Activated T-cell treated with anti-CD3 and anti-CD28 coated beads, Interleukin-2, amount 50 U/mL, for 72 hours (primary cell): ENCODE measurements around the gene FBXL13. TPM values are rescaled to one million over a fixed set of nuclear protein-coding genes. Genes with fewer than 3 reads are reported as not detected.

Experiments
- ATAC-seq, 2 donors: fragments of 150-1000 bp; cut with Tn5 transposase; replicated peaks in 1 of 2; 2 replicates each; pipeline ENCODE4 v1.10.0; 2021; ENCODE audit warnings: moderate library complexity in 2 of 2, mild to moderate bottlenecking in 1 of 2
- DNase-seq, 2 donors: peaks; one replicate each; pipeline ENCODE4 v3.0.0; 2021 to 2022; ENCODE audit warnings: mixed read lengths in 1 of 2
- H3K27ac Mint-ChIP-seq: one replicate; pipeline ENCODE4 v1.8.0; 2022; ENCODE audit warnings: mild to moderate bottlenecking, moderate library complexity, mixed read lengths
- H3K27me3 Mint-ChIP-seq: one replicate; pipeline ENCODE4 v1.8.0; 2022; ENCODE audit warnings: low read depth, mixed read lengths
- H3K36me3 Mint-ChIP-seq, 2 donors: one replicate each; pipeline ENCODE4 v1.8.0; 2022; ENCODE audit warnings: mixed read lengths in 2 of 2, mild to moderate bottlenecking in 1 of 2; ENCODE audit not compliant: insufficient read depth in 2 of 2
- H3K4me1 Mint-ChIP-seq: one replicate; pipeline ENCODE4 v1.8.0; 2022; ENCODE audit warnings: low read depth, mixed read lengths
- H3K4me3 Mint-ChIP-seq, 2 donors: one replicate each; pipeline ENCODE4 v1.8.0; 2022; ENCODE audit warnings: mild to moderate bottlenecking in 2 of 2, mixed read lengths in 2 of 2, moderate library complexity in 2 of 2
- H3K9me3 Mint-ChIP-seq, 2 donors: one replicate each; pipeline ENCODE4 v1.8.0; 2022; ENCODE audit warnings: mixed read lengths in 2 of 2
- total RNA-seq, 2 donors: library from RNA; stranded (reverse); gene quantifications; one replicate each; pipeline ENCODE4 v1.2.3, GENCODE V29; 2022

Gene FBXL13
- total RNA-seq, 2 donors from 2014 or later: 1.0 to 1.1 TPM

GRCh38 chr7:102933763-102934162 lies 140.8 kb downstream of the FBXL13 start:
- Mint-ChIP-seq H3K27me3 (no peaks in the 10 kb centered on the region), H3K9me3 (no peaks in the 10 kb centered on the region), H3K4me3 (no peak overlapping the region), H3K36me3 (no peaks in the 10 kb centered on the region), H3K27ac (no peak overlapping the region), H3K4me1 (no peaks in the 10 kb centered on the region)
- ATAC-seq (no peak), DNase-seq (no peak)

GRCh38 chr7:102931757-102932156 lies 142.8 kb downstream of the FBXL13 start:
- Mint-ChIP-seq H3K36me3 (no peaks in the 10 kb centered on the region), H3K4me1 (no peaks in the 10 kb centered on the region), H3K9me3 (no peaks in the 10 kb centered on the region), H3K27ac (no peak overlapping the region), H3K4me3 (no peak overlapping the region), H3K27me3 (no peaks in the 10 kb centered on the region)
- ATAC-seq (no peak), DNase-seq (no peak)

- no peak for DNase-seq
- Mint-ChIP-seq H3K36me3 (no peaks in the 10 kb centered on the region), H3K27ac (no peak overlapping the region), H3K9me3 (no peaks in the 10 kb centered on the region), H3K4me1 (no peaks in the 10 kb centered on the region), H3K4me3 (no peak overlapping the region), H3K27me3 (no peaks in the 10 kb centered on the region)
- ATAC-seq: no peak
Observed at GRCh38 chr7:102927312-102927933, 147.2 kb downstream of the FBXL13 start.

- Mint-ChIP-seq H3K4me3 (no peak overlapping the region), H3K27me3 (no peaks in the 10 kb centered on the region), H3K9me3 (no peaks in the 10 kb centered on the region), H3K4me1 (no peaks in the 10 kb centered on the region), H3K27ac (no peak overlapping the region), H3K36me3 (no peaks in the 10 kb centered on the region)
- ATAC-seq (no peak), DNase-seq (no peak)
Observed at GRCh38 chr7:102926783-102927140, 147.8 kb downstream of the FBXL13 start.

- DNase-seq (no peak), ATAC-seq (no peak)
- Mint-ChIP-seq H3K9me3 (no peaks in the 10 kb centered on the region), H3K27ac (no peak overlapping the region), H3K36me3 (no peaks in the 10 kb centered on the region), H3K4me1 (no peaks in the 10 kb centered on the region), H3K4me3 (no peak overlapping the region), H3K27me3 (no peaks in the 10 kb centered on the region)
Observed at GRCh38 chr7:102925976-102926782, 148.4 kb downstream of the FBXL13 start.

- H3K4me3 Mint-ChIP-seq: no peak overlapping the region
- H3K27ac Mint-ChIP-seq: no peak overlapping the region
- H3K36me3 Mint-ChIP-seq: no peaks in the 10 kb centered on the region
- no peaks in the 10 kb centered on the region for H3K27me3 Mint-ChIP-seq
- H3K9me3 Mint-ChIP-seq: no peaks in the 10 kb centered on the region
- no peaks in the 10 kb centered on the region for H3K4me1 Mint-ChIP-seq
- DNase-seq: no peak
- no peak for ATAC-seq
Observed at GRCh38 chr7:102918845-102919244, 155.8 kb downstream of the FBXL13 start.

- Mint-ChIP-seq H3K36me3 (no peaks in the 10 kb centered on the region), H3K9me3 (no peaks in the 10 kb centered on the region), H3K4me1 (peaks cover 6% of the 10 kb centered on the region), H3K27ac (no peak overlapping the region), H3K27me3 (no peaks in the 10 kb centered on the region), H3K4me3 (no peak overlapping the region)
- DNase-seq (no peak), ATAC-seq (no peak)
Observed at GRCh38 chr7:102917436-102918353, 156.9 kb downstream of the FBXL13 start.

- no peak for DNase-seq
- no peak for ATAC-seq
- Mint-ChIP-seq H3K27ac (no peak overlapping the region), H3K4me3 (no peak overlapping the region), H3K27me3 (no peaks in the 10 kb centered on the region), H3K36me3 (no peaks in the 10 kb centered on the region), H3K4me1 (peaks cover 6% of the 10 kb centered on the region), H3K9me3 (no peaks in the 10 kb centered on the region)
Observed at GRCh38 chr7:102916881-102917280, 157.7 kb downstream of the FBXL13 start.

GRCh38 chr7:102916426-102916825 lies 158.2 kb downstream of the FBXL13 start:
- no peak for ATAC-seq
- no peaks in the 10 kb centered on the region for H3K36me3 Mint-ChIP-seq

GRCh38 chr7:102914585-102914984 lies 160.0 kb downstream of the FBXL13 start:
- H3K27ac Mint-ChIP-seq: no peak overlapping the region
- H3K4me3 Mint-ChIP-seq: no peak overlapping the region
- no peak for ATAC-seq
- DNase-seq: no peak
- no peaks in the 10 kb centered on the region for H3K27me3 Mint-ChIP-seq
- H3K36me3 Mint-ChIP-seq: no peaks in the 10 kb centered on the region
- peaks cover 0 to 2% of the 10 kb centered on the region in 2 donors for H3K9me3 Mint-ChIP-seq
- H3K4me1 Mint-ChIP-seq: peaks cover 6% of the 10 kb centered on the region

More at GRCh38 chr7:102916426-102916825, 158.2 kb downstream of the FBXL13 start:
- DNase-seq: no peak
- Mint-ChIP-seq H3K9me3 (no peaks in the 10 kb centered on the region), H3K4me1 (peaks cover 6% of the 10 kb centered on the region), H3K27me3 (no peaks in the 10 kb centered on the region), H3K4me3 (no peak overlapping the region), H3K27ac (no peak overlapping the region)

- Mint-ChIP-seq H3K9me3 (peaks cover 0 to 2% of the 10 kb centered on the region in 2 donors), H3K27me3 (no peaks in the 10 kb centered on the region), H3K36me3 (no peaks in the 10 kb centered on the region), H3K27ac (no peak overlapping the region), H3K4me1 (peaks cover 6% of the 10 kb centered on the region), H3K4me3 (no peak overlapping the region)
- DNase-seq (no peak), ATAC-seq (no peak)
Observed at GRCh38 chr7:102913826-102914225, 160.8 kb downstream of the FBXL13 start.

- DNase-seq: no peak
- Mint-ChIP-seq H3K4me3 (no peak within 1 kb of the TSS), H3K27me3 (no peaks in the 10 kb centered on the region), H3K36me3 (peaks cover 0 to 6% of the 10 kb centered on the region in 2 donors), H3K4me1 (peaks cover 6% of the 10 kb centered on the region), H3K9me3 (peaks cover 2% of the 10 kb centered on the region in 2 donors), H3K27ac (no peak within 1 kb of the TSS)
- no peak for ATAC-seq
Observed at GRCh38 chr7:102912742-102913141, 161.9 kb downstream of the FBXL13 start, which contains the start of gene LRRC17. LRRC17 (plus strand) TSS chr7:102913000; CDS start chr7:102933914, 20,914 bp downstream.

GRCh38 chr7:102908676-102909075 lies 165.9 kb downstream of the FBXL13 start:
- no peak for ATAC-seq
- Mint-ChIP-seq H3K4me1 (peaks cover 6% of the 10 kb centered on the region), H3K36me3 (peaks cover 4 to 6% of the 10 kb centered on the region in 2 donors)

More at GRCh38 chr7:102908676-102909075, 165.9 kb downstream of the FBXL13 start:
- Mint-ChIP-seq H3K27me3 (no peaks in the 10 kb centered on the region), H3K4me3 (no peak overlapping the region), H3K9me3 (peaks cover 3 to 4% of the 10 kb centered on the region in 2 donors), H3K27ac (no peak overlapping the region)
- DNase-seq: no peak
